ENCODE data around the gene GRIN2A.

DNA sequence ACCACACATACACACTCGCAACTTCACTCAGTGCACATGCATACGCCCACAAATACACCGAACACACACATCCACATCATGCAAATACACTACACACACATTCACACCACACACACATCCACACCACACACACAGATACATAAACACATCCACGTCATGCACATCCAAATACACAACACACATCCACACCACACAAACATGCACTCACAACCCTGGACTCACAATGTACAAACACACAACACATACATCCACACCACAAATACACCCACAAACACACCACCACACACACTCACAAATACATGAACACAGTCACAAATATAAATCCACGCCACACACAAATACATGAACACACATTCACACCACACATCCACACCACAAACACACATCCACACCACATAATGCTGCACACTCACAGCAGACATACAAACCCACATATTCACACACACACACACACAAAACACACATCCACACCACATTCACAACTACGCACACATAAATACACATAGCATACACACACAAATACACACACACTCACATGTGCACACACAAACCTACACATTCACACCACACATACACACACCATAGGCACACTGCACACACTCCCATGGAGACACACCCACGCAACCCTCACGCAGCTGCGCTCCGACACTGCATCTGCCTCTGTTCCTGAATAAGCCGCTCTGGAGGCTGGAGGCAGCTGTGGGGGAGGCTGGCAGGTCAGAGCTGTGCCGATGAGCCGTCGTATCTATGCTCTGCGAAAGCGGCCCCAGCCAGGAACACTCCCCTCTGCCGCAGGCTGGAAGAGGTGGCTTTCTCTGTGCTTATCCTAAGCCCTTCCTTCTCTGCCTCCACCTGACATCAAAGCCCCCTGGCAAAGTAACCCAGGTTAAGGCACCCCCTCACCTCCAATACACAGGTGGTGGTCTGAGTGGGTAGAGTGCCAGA lies 141.8 kb downstream of the GRIN2A start:
- TF ChIP-seq POLR2A (IDR thresholded peaks at IDR 0.05; ENCODE audit: low read length) (no peak), ESRRA (IDR thresholded peaks at IDR 0.05; ENCODE audit: borderline replicate concordance, low read length) (no peak), RCOR1 (IDR thresholded peaks at IDR 0.05; ENCODE audit: low read depth, low read length) (no peak), EP300 (IDR thresholded peaks at IDR 0.05) (no peak), CHD2 (IDR thresholded peaks at IDR 0.05; ENCODE audit: low read length, partially characterized antibody) (no peak), FOXS1 (CRISPR knock-in tag; IDR thresholded peaks at IDR 0.05) (no peak), JUNB (IDR thresholded peaks at IDR 0.05) (no peak), CEBPB (IDR thresholded peaks at IDR 0.05) (no peak)
- TF ChIP-seq, protein P1, sequence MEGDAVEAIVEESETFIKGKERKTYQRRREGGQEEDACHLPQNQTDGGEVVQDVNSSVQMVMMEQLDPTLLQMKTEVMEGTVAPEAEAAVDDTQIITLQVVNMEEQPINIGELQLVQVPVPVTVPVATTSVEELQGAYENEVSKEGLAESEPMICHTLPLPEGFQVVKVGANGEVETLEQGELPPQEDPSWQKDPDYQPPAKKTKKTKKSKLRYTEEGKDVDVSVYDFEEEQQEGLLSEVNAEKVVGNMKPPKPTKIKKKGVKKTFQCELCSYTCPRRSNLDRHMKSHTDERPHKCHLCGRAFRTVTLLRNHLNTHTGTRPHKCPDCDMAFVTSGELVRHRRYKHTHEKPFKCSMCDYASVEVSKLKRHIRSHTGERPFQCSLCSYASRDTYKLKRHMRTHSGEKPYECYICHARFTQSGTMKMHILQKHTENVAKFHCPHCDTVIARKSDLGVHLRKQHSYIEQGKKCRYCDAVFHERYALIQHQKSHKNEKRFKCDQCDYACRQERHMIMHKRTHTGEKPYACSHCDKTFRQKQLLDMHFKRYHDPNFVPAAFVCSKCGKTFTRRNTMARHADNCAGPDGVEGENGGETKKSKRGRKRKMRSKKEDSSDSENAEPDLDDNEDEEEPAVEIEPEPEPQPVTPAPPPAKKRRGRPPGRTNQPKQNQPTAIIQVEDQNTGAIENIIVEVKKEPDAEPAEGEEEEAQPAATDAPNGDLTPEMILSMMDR (IDR thresholded peaks at IDR 0.05): no peak
- TF ChIP-seq, protein P2, sequence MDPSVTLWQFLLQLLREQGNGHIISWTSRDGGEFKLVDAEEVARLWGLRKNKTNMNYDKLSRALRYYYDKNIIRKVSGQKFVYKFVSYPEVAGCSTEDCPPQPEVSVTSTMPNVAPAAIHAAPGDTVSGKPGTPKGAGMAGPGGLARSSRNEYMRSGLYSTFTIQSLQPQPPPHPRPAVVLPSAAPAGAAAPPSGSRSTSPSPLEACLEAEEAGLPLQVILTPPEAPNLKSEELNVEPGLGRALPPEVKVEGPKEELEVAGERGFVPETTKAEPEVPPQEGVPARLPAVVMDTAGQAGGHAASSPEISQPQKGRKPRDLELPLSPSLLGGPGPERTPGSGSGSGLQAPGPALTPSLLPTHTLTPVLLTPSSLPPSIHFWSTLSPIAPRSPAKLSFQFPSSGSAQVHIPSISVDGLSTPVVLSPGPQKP (IDR thresholded peaks at IDR 0.05; ENCODE audit: low read depth, low read length): no peak
